Measurements from ENCODE around the gene PCP2.
A peak's percentile ranks its signal among the peaks of the same experiment; 100 is the strongest.

The PCP2 gene

GRCh38 chr19:7638802-7639465 lies 5.4 kb upstream of the PCP2 start:
- DNase-seq, result no peak

GRCh38 chr19:7637374-7638256 lies 4.1 kb upstream of the PCP2 start:
- DNase-seq, result peak; percentile 71

GRCh38 chr19:7636691-7637373 lies 3.3 kb upstream of the PCP2 start, which contains the start of gene STXBP2:
Gene STXBP2, plus strand, starts transcription at chr19:7637110. Its CDS starts 40 bp downstream, at chr19:7637150.
- peak; percentile 92 for DNase-seq

- DNase-seq, result no peak
Observed at GRCh38 chr19:7636317-7636690, 2.8 kb upstream of the PCP2 start.

DNA sequence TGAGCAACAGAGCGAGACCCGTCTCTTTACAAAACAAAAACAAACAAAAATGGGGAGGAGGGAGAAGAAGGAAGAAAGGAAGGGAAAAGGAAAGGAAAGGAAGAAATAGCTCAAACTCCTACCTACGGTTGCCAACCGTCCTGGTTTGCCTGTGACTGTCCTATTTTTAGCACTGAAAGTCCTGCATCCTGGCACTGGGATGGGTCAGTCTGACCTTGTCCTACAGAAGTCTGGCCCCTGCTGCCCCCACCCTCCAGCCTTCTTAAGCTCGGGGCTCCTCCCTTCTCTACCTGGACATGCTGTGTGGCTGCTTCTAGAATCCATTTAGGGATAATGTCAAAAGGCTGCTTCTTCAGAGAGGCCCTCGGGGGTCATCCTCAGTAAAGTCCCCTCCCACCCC lies 2.2 kb upstream of the PCP2 start:
- DNase-seq, result no peak

DNA sequence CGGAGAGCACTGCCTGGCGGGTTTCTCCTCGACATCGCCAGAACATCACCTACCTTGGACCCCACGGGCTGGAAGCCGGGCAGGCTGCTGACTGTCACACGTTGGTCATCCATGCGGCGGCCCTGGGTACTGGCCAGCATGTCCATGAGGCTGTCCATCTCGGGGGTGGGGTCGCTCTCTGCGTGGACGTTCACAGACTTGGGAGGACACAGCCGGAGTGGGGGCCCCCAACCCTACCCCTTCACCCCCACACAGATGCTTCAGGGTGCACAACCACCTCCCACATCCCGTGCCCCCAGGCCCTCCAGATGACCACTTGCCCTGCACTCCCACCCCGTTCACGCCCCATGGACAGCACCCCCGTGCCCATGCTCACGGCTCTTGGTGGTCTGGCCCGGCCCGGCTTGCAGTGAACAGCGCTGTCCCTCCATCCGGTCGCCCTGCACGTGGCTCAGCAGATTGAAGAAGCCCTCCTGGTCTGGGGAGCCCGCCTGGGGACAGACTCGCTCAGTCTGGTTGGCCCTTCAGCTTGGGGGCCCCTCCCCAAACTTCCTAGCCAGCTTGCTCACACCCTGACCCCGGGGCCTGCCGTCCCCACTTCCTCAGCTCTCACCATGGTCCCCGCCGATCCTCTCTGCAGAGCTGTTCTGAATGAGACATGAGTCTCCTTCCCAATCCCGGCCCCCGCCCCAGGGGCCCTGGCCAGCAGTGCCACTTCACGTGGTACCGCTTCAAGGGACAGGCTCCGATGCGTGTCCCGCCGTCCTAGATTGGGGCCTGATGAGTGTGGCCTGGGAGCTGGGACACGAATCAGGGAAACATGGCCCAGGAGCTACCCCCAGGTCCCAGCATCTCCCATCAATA lies 947 bp downstream of the PCP2 start:
- DNase-seq, result no peak

- no peak for DNase-seq
Observed at GRCh38 chr19:7631577-7631976, 1.9 kb downstream of the PCP2 start.

DNA sequence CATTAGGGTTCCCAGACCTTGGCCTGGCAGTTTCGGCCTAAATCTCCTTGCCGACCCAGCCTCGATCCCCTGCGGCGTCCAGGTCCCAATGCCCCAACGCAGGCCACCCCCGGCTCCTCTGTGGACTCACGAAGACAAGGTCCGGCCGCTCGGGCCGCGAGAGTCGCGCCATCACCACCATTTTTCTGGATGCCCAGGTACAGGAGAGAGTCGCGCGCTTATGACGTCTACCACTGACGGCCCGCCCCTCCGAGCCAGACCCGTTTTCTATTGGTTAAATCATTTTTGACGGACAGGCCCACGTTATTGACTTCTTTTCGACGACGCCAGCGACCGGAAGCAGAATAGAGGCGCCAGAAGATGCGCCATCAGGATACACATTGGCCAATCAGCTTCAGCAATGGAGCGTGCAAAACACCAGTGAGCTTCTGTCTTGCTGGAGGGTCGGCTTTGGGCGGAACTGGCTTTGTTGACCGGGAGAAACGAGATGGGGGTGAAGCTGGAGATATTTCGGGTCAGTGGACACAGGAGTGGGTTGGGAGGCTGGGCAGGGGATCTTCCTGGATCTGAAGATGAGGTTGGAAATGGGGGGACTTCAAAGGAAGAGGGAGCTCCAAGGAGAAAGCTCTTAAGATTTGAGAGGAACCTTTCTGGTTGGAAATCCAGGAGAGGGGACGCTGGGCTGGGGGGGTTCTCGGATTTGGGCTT lies 4.0 kb downstream of the PCP2 start, which contains the start of the genes PET100 and XAB2:
Gene PET100, plus strand, starts transcription at position 447 of the 708 bp plus-strand sequence. Its CDS starts 41 bp downstream, at position 488.
Gene XAB2, minus strand, starts transcription at position 199 of the 708 bp plus-strand sequence. Its CDS starts 18 bp downstream, at position 181.
- peak; percentile 98 for DNase-seq

- no peak for DNase-seq
Observed at GRCh38 chr19:7628589-7629311, 4.8 kb downstream of the PCP2 start.

- no peak for DNase-seq
Observed at GRCh38 chr19:7627166-7627565, 6.4 kb downstream of the PCP2 start.

GRCh38 chr19:7625763-7626372 lies 7.7 kb downstream of the PCP2 start:
- DNase-seq, result no peak

GRCh38 chr19:7624810-7625209 lies 8.7 kb downstream of the PCP2 start:
- DNase-seq, result no peak

DNA sequence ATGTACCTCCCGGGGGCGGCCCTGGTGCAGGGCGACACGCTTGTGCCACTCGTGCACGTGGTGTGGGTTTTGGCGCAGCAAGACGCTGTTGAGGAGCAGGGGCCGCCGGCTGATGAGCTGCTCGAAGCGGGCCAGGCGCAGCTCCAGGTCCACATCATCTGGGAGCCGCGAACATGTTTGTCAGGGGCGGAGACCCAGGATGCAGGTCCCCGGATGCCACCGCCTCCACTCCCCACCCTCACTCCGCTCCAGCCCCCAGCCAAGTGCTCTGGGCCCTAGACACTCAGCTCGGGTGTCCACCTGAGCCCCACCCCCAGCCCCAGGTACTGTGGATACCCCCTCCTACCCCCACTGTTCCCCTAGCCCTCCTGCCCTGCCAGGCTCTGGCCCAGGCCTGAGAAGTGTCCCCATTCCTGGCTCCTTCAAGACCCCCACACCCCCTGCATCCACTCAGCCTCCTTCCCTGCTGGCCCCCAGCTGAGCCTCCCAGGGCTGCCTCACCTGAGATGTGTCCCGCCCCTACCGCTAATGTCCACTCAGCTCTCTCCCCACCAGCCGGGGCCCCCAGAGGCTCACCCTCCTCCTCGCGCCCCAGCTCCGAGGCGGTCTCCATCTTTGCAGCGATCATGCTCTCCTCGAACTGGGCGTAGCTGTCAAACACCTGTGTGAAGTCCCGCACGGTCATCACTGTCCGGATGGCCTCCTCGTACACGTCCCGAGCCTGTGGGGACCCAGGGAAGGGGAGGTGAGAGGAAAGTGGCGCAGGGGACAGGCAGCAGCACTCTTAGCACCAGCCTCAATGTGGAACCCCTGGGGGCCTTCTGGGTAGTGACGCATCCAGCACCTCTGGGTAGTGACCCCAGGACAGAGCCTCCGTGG lies 9.6 kb downstream of the PCP2 start:
- DNase-seq, result no peak

DNA sequence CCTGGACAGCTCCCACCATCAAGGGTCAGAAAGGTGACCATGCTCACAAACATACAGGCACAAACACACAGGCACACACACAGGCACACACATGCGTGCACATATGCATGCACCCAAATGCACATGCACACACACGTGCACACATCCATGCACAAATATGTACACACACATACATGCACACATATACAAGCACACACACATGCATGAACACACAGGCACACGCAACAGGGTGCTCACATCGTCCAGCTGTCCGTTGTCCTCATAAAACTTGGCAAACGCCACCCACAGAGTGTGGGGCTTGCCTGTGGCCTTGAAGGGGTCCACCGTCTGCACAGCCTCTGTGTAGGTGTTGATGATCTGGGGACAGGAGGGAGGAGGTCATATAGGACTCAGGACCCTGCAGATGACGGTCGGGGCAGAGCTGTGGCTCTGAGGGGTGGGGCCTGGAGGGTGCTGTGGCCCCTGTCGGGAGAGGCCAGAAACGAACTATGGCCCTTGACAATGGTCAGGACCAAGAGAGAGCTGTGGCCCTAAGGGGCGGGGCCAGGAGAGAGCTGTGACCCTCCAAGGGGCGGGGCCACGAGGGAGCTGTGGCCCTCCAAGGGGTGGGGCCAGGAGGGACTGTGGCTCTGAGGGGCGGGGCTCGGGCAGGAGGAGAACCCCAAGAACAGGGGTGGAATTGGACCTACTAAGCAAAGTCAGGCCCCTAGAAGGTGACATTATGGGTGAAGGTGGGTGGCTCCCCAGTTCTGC lies 10.4 kb downstream of the PCP2 start:
- DNase-seq, result no peak

- DNase-seq, result no peak
Observed at GRCh38 chr19:7620442-7621412, 12.8 kb downstream of the PCP2 start.

- no peak for DNase-seq
Observed at GRCh38 chr19:7619671-7620441, 13.7 kb downstream of the PCP2 start.

Measured in CD4-positive, alpha-beta T cell treated with Interleukin-15 for 1 hour (primary cell).